PC-9 (cell line): ENCODE measurements around the gene MTHFD1L.

Source experiments
- CTCF ChIP-seq: fragments of 200-600 bp; sonication (generic); conservative IDR thresholded peaks from 2 replicates; pipeline ENCODE4 v1.6.1; 2017; ENCODE audit warnings: mixed run types, antibody characterized with exemption, mild to moderate bottlenecking, moderate library complexity
- EZH2 ChIP-seq: fragments of 200-600 bp; sonication (generic); IDR thresholded peaks from 2 replicates; pipeline ENCODE4 v1.8.0; 2017; ENCODE audit warnings: antibody characterized with exemption, low read depth

GRCh38 chr6:150999107-150999506 lies 133.6 kb downstream of the MTHFD1L start:
- TF ChIP-seq CTCF (no peak), EZH2 (no peak)
